OCI-LY1 (cell line): ENCODE data around the gene MVB12B.

Source experiments
- H2AFZ ChIP-seq: fragments of 200-600 bp; sonication (generic), shearing (Covaris generic); 2 replicates; pipeline ENCODE4 v1.6.0; 2014; ENCODE audit warnings: antibody characterized with exemption, mild to moderate bottlenecking, low read length
- H3F3A ChIP-seq: fragments of 200-600 bp; sonication (generic), shearing (Covaris generic); 2 replicates; pipeline ENCODE4 v1.6.0; 2014; ENCODE audit warnings: mild to moderate bottlenecking, antibody characterized with exemption, low read length, moderate library complexity; ENCODE audit not compliant: insufficient read depth
- H3K27ac ChIP-seq: fragments of 200-600 bp; sonication (generic); 2 replicates; pipeline ENCODE4 v1.5.1; 2014; ENCODE audit warnings: low read length, mixed run types, mild to moderate bottlenecking, low read depth; ENCODE audit not compliant: poor library complexity, severe bottlenecking
- H3K27me3 ChIP-seq: fragments of 200-600 bp; sonication (generic); 2 replicates; pipeline ENCODE4 v1.6.0; 2014; ENCODE audit warnings: antibody characterized with exemption, mild to moderate bottlenecking, low read length, moderate library complexity; ENCODE audit not compliant: insufficient read depth
- H3K36me3 ChIP-seq: fragments of 200-600 bp; sonication (generic); 2 replicates; pipeline ENCODE4 v1.6.1; 2014; ENCODE audit warnings: mild to moderate bottlenecking, antibody characterized with exemption, low read length, moderate library complexity, mixed read lengths; ENCODE audit not compliant: insufficient read depth
- H3K4me1 ChIP-seq: fragments of 200-600 bp; sonication (generic); 2 replicates; pipeline ENCODE4 v1.5.1; 2014; ENCODE audit warnings: mild to moderate bottlenecking, low read length, moderate library complexity; ENCODE audit not compliant: insufficient read depth, severe bottlenecking
- H3K4me2 ChIP-seq: fragments of 200-600 bp; sonication (generic), shearing (Covaris generic); 2 replicates; pipeline ENCODE4 v1.6.1; 2014; ENCODE audit warnings: low read length
- H3K4me3 ChIP-seq: fragments of 200-600 bp; sonication (generic); 2 replicates; pipeline ENCODE4 v1.5.1; 2014; ENCODE audit warnings: low read length, low read depth, mild to moderate bottlenecking, mixed read lengths; ENCODE audit not compliant: poor library complexity, severe bottlenecking
- H3K79me2 ChIP-seq: fragments of 200-600 bp; shearing (Covaris generic); 2 replicates; pipeline ENCODE4 v1.6.1; 2016; ENCODE audit warnings: mixed run types, low read length, mixed read lengths; ENCODE audit not compliant: insufficient read depth
- H3K9ac ChIP-seq: fragments of 200-600 bp; sonication (generic), shearing (Covaris generic); 2 replicates; pipeline ENCODE4 v1.6.1; 2014; ENCODE audit warnings: mild to moderate bottlenecking, low read length, mixed read lengths
- H3K9me2 ChIP-seq: fragments of 200-600 bp; sonication (generic), shearing (Covaris generic); 2 replicates; pipeline ENCODE4 v1.6.1; 2014; ENCODE audit warnings: low read depth, mild to moderate bottlenecking, low read length, mixed read lengths
- H3K9me3 ChIP-seq: fragments of 200-600 bp; shearing (Covaris generic); 2 replicates; pipeline ENCODE4 v1.6.1; 2014; ENCODE audit warnings: low read length, mixed read lengths
- H4K20me1 ChIP-seq: fragments of 200-600 bp; sonication (generic), shearing (Covaris generic); 2 replicates; pipeline ENCODE4 v1.6.0; 2016; ENCODE audit warnings: mild to moderate bottlenecking, low read length; ENCODE audit not compliant: insufficient read depth
- EZH2 ChIP-seq: fragments of 200-600 bp; sonication (generic), shearing (Covaris generic); IDR thresholded peaks from 2 replicates; pipeline ENCODE4 v1.8.0; 2017; ENCODE audit warnings: borderline replicate concordance, mixed run types, mild to moderate bottlenecking, antibody characterized with exemption, low read length, moderate library complexity, mixed read lengths
- TF ChIP-seq, protein P1 (sequence below): fragments of 200-600 bp; sonication (generic), shearing (Covaris generic); IDR thresholded peaks from 2 replicates; pipeline ENCODE4 v1.5.1; 2017; ENCODE audit warnings: mild to moderate bottlenecking, antibody characterized with exemption, low read length, moderate library complexity, mixed read lengths

MVB12B gene

DNA sequence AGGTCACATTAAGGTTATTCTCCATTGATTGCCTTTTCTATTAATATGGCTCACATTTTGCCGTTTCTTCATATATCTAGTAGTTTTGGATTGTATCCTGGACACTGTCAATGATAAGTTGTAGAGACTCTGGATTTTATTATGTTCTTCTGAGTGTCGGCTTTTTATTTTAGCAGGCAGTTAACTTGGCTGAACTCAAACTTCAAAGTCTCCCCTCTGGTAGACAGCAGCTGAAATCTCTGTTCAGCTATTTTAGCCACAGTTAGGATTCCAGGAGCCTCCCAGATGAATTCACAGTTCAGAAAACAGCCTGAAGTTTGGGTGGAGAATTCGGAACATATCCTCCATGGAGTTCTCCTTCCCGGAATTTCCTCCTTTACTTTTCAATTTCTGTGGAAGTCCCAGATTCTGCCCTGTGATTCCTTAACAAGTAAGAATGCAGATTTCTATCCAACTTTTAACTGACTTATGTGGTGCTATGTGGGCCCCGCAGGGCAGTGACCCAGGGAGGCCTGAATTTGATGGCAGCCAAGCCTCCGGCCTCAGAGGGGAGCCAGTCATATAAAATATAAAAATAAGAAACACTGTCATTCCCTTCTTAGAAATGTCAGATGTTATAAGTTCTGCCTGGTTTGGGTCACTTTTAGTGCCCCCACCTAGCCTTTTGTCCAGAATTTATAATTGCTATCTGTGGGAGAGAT, 39.3 kb upstream of the MVB12B start:
- Histone ChIP-seq H3K27me3 (no peaks in the 10 kb centered on the region), H3K27ac (no peak overlapping the region), H3K4me1 (no peaks in the 10 kb centered on the region), H3K9me2 (no peaks in the 10 kb centered on the region), H2AFZ (no peak overlapping the region), H3K36me3 (no peaks in the 10 kb centered on the region), H3K4me2 (no peak overlapping the region), H3F3A (no peaks in the 10 kb centered on the region), H3K79me2 (no peaks in the 10 kb centered on the region), H3K9ac (no peak overlapping the region), H3K4me3 (no peak overlapping the region), H4K20me1 (no peaks in the 10 kb centered on the region), H3K9me3 (no peaks in the 10 kb centered on the region)
- TF ChIP-seq, protein P1, sequence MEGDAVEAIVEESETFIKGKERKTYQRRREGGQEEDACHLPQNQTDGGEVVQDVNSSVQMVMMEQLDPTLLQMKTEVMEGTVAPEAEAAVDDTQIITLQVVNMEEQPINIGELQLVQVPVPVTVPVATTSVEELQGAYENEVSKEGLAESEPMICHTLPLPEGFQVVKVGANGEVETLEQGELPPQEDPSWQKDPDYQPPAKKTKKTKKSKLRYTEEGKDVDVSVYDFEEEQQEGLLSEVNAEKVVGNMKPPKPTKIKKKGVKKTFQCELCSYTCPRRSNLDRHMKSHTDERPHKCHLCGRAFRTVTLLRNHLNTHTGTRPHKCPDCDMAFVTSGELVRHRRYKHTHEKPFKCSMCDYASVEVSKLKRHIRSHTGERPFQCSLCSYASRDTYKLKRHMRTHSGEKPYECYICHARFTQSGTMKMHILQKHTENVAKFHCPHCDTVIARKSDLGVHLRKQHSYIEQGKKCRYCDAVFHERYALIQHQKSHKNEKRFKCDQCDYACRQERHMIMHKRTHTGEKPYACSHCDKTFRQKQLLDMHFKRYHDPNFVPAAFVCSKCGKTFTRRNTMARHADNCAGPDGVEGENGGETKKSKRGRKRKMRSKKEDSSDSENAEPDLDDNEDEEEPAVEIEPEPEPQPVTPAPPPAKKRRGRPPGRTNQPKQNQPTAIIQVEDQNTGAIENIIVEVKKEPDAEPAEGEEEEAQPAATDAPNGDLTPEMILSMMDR: no peak
- TF ChIP-seq EZH2: no peak

DNA sequence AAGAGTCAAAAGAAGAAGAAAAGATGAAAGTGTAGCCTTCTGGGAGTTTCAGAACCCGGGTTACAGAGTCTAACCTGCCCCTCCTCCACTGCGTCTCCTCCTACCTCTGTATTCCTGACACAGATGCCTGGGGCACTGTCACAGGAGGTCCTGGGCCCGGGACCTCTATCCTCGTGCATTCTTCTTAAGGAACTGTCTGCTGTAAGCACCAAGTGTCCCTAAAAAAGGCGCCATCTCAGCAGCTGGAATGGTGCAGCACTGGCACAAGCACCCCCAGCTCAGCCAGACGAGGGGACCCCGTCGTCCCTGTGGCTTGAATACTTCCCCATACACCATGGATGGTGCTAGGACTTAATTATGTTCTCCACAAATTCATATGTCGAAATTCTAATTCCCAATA, 35.8 kb upstream of the MVB12B start:
- Histone ChIP-seq H3K4me2 (no peak overlapping the region), H3K27me3 (no peaks in the 10 kb centered on the region), H4K20me1 (no peaks in the 10 kb centered on the region), H3K4me3 (no peak overlapping the region), H3K4me1 (no peaks in the 10 kb centered on the region), H3K27ac (no peak overlapping the region), H3F3A (no peaks in the 10 kb centered on the region), H3K9me2 (no peaks in the 10 kb centered on the region), H3K9ac (no peak overlapping the region), H3K79me2 (no peaks in the 10 kb centered on the region), H2AFZ (no peak overlapping the region), H3K36me3 (no peaks in the 10 kb centered on the region), H3K9me3 (no peaks in the 10 kb centered on the region)
- no peak for TF ChIP-seq EZH2
- TF ChIP-seq, protein P1: no peak

DNA sequence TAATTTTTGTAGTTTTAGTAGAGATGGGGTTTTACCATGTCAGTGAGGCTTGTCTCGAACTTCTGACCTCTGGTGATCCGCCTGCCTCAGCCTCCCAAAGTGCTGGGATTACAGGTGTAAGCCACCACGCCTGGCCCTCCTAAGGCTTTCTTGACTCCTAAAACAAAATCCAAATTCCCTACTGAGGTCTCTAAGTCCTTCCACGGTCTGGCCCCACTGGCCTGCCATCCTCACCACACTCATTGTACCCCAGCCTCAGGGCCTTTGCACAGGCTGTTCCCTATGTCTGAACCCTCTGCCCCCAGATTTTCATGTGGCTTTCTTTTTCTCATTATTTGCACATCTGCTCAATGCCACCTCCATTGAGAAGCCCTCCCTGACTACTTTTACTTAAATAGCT, 34.7 kb upstream of the MVB12B start:
- no peaks in the 10 kb centered on the region for H3K27me3 ChIP-seq

More for the DNA sequence above, 34.7 kb upstream of the MVB12B start:
- Histone ChIP-seq H3K36me3 (no peaks in the 10 kb centered on the region), H3K9ac (no peak overlapping the region), H4K20me1 (no peaks in the 10 kb centered on the region), H3K4me2 (no peak overlapping the region), H3F3A (no peaks in the 10 kb centered on the region), H3K9me3 (no peaks in the 10 kb centered on the region), H2AFZ (no peak overlapping the region), H3K79me2 (no peaks in the 10 kb centered on the region), H3K4me1 (no peaks in the 10 kb centered on the region), H3K27ac (no peak overlapping the region), H3K9me2 (no peaks in the 10 kb centered on the region), H3K4me3 (no peak overlapping the region)
- TF ChIP-seq, protein P1: no peak
